Neural progenitor cell (in vitro differentiated cells): ENCODE results near the gene METRNL. TPM values are rescaled to one million over a fixed set of nuclear protein-coding genes. Genes with fewer than 3 reads are reported as not detected.
"Not testable (repeated sequence)": the region's sequence is repeated elsewhere in the genome, so short reads cannot be mapped to it uniquely, and the experiment has no call there.

Experiments
- DNase-seq: peaks from one replicate; pipeline ENCODE4 v3.0.0-alpha.2; 2016; ENCODE audit warnings: low spot score
- H2AFZ ChIP-seq: fragments of 200-600 bp; sonication (generic); replicated peaks from 2 replicates; pipeline ENCODE4 v1.6.1; 2016; ENCODE audit warnings: antibody characterized with exemption
- H3F3A ChIP-seq: fragments of 200-600 bp; sonication (generic); 2 replicates; pipeline ENCODE4 v1.6.1; 2016; ENCODE audit warnings: antibody characterized with exemption, low read depth
- H3K27ac ChIP-seq: fragments of 200-600 bp; sonication (generic); 2 replicates; pipeline ENCODE4 v1.5.1; 2016; ENCODE audit warnings: mild to moderate bottlenecking
- H3K27me3 ChIP-seq: fragments of 200-600 bp; sonication (generic); 2 replicates; pipeline ENCODE4 v1.6.1; 2016; ENCODE audit warnings: mild to moderate bottlenecking, moderate library complexity
- H3K36me3 ChIP-seq: fragments of 200-600 bp; sonication (generic); 2 replicates; pipeline ENCODE4 v1.5.1; 2016
- H3K4me1 ChIP-seq: fragments of 200-600 bp; sonication (generic); 2 replicates; pipeline ENCODE4 v1.6.1; 2016; ENCODE audit warnings: mixed run types
- H3K4me2 ChIP-seq: fragments of 200-600 bp; sonication (generic); 2 replicates; pipeline ENCODE4 v1.6.1; 2016
- H3K4me3 ChIP-seq: fragments of 200-600 bp; sonication (generic); 2 replicates; pipeline ENCODE4 v1.5.1; 2016
- H3K79me2 ChIP-seq: fragments of 200-600 bp; sonication (generic); 2 replicates; pipeline ENCODE4 v1.6.1; 2016; ENCODE audit warnings: low read depth
- H3K9ac ChIP-seq: fragments of 200-600 bp; sonication (generic); 2 replicates; pipeline ENCODE4 v1.6.1; 2016
- H3K9me3 ChIP-seq: fragments of 200-600 bp; sonication (generic); 2 replicates; pipeline ENCODE4 v1.5.1; 2016; ENCODE audit warnings: low read depth
- H4K20me1 ChIP-seq: fragments of 200-600 bp; sonication (generic); 2 replicates; pipeline ENCODE4 v1.6.1; 2016; ENCODE audit warnings: low read depth
- H3K27ac Mint-ChIP-seq: 3 replicates; pipeline ENCODE4 v1.8.0; 2021; ENCODE audit warnings: mixed read lengths
- H3K27me3 Mint-ChIP-seq: 2 replicates; pipeline ENCODE4 v1.8.0; 2022; ENCODE audit warnings: low read depth, mild to moderate bottlenecking, inconsistent platforms, moderate library complexity, mixed read lengths; ENCODE audit not compliant: insufficient read depth
- H3K36me3 Mint-ChIP-seq: 3 replicates; pipeline ENCODE4 v1.8.0; 2021; ENCODE audit warnings: mixed read lengths
- H3K4me1 Mint-ChIP-seq: 3 replicates; pipeline ENCODE4 v1.8.0; 2021; ENCODE audit warnings: mixed read lengths
- H3K4me3 Mint-ChIP-seq: 3 replicates; pipeline ENCODE4 v1.8.0; 2021; ENCODE audit warnings: mild to moderate bottlenecking, moderate library complexity, mixed read lengths
- H3K9me3 Mint-ChIP-seq: 3 replicates; pipeline ENCODE4 v1.8.0; 2020; ENCODE audit warnings: mixed read lengths
- CTCF ChIP-seq: fragments of 200-600 bp; sonication (generic); IDR thresholded peaks from 2 replicates; pipeline ENCODE4 v1.5.1; 2017; ENCODE audit warnings: antibody characterized with exemption, mild to moderate bottlenecking
- EZH2 ChIP-seq: fragments of 200-600 bp; sonication (generic); IDR thresholded peaks from 2 replicates; pipeline ENCODE4 v1.6.1; 2017; ENCODE audit warnings: antibody characterized with exemption, mild to moderate bottlenecking, moderate library complexity
- EZH2phosphoT487 ChIP-seq: fragments of 200-600 bp; sonication (generic); IDR thresholded peaks from 2 replicates; pipeline ENCODE4 v1.6.1; 2017; ENCODE audit warnings: antibody characterized with exemption
- total RNA-seq: library from RNA; depleted of rRNA; stranded (reverse); fragments of >200 nt; gene quantifications from 2 replicates; pipeline ENCODE4 v1.2.3, GENCODE V29; 2015; ENCODE audit warnings: low replicate concordance

METRNL gene
- total RNA-seq, 1 donor from 2014 or later, result 3.6 TPM

DNA sequence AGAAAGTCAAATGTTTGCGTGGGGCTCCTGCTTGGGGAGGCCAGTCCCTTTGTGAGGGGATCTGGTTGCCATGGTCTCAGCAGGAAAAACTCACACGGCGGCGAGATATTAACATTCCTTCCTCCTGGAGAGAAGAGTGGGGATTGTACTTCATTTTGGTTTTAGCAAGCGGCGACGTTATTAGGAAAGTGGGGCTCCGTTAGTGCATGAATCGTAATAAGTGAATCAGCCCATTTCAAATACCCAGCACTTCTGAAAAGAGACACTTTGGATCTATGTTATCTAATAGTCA is 41.6 kb upstream of the METRNL start:
- H3K4me1 ChIP-seq, result peaks cover 8% of the 10 kb centered on the region
- H3K36me3 ChIP-seq, result peaks cover 11% of the 10 kb centered on the region
- H3K9me3 ChIP-seq, result peaks cover 19% of the 10 kb centered on the region
- no peak overlapping the region for H2AFZ ChIP-seq
- no peaks in the 10 kb centered on the region for H3K27me3 ChIP-seq
- H3K9ac ChIP-seq, result no peak overlapping the region
- Mint-ChIP-seq H3K4me1 (peaks cover 30% of the 10 kb centered on the region), H3K27ac (peak overlapping the region; percentile 90), H3K36me3 (peaks cover 57% of the 10 kb centered on the region), H3K4me3 (peak overlapping the region; percentile 4), H3K27me3 (no peaks in the 10 kb centered on the region), H3K9me3 (peaks cover 43% of the 10 kb centered on the region)
- H3K4me2 ChIP-seq, result no peak overlapping the region
- H3K79me2 ChIP-seq, result no peaks in the 10 kb centered on the region
- peaks cover 6% of the 10 kb centered on the region for H3F3A ChIP-seq
- DNase-seq, result no peak
- TF ChIP-seq EZH2 (no peak), CTCF (no peak), EZH2phosphoT487 (no peak)
- H3K27ac ChIP-seq, result peak overlapping the region; percentile 70
- no peak overlapping the region for H3K4me3 ChIP-seq
- H4K20me1 ChIP-seq, result no peaks in the 10 kb centered on the region

DNA sequence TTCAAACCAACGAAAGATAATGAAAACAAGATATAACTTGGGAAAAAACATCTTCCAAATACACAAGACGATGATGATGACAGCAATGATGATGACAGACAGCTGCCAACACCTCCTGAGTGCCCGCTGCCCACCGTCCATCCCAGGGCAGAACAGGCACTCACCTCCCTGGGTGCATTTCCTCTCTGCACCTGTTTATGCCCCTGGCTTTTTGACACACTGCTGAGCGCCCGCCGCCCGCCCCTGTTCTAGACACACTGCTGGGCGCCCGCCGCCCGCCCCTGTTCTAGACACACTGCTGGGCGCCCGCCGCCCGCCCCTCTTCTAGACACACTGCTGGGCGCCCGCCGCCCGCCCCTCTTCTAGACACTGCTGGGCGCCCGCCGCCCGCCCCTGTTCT is 40.4 kb upstream of the METRNL start:
- H3K9ac ChIP-seq, H3K27ac ChIP-seq, H4K20me1 ChIP-seq, DNase-seq, H3K4me3 ChIP-seq, H2AFZ ChIP-seq, H3K27me3 Mint-ChIP-seq, H3K27ac Mint-ChIP-seq, H3K27me3 ChIP-seq, H3K4me3 Mint-ChIP-seq, H3K79me2 ChIP-seq, H3K4me2 ChIP-seq, H3K4me1 ChIP-seq, H3F3A ChIP-seq: not testable (repeated sequence)
- Mint-ChIP-seq H3K36me3 (peaks cover 63% of the 10 kb centered on the region), H3K4me1 (peaks cover 30% of the 10 kb centered on the region), H3K9me3 (peaks cover 50% of the 10 kb centered on the region)
- peaks cover 19% of the 10 kb centered on the region for H3K9me3 ChIP-seq
- H3K36me3 ChIP-seq, result peaks cover 16% of the 10 kb centered on the region

- peaks cover 62% of the 10 kb centered on the region for H3K36me3 Mint-ChIP-seq
- no peak for DNase-seq
- Histone ChIP-seq H3K79me2 (no peaks in the 10 kb centered on the region), H2AFZ (no peak overlapping the region), H4K20me1 (no peaks in the 10 kb centered on the region), H3K36me3 (peaks cover 16% of the 10 kb centered on the region), H3F3A (peaks cover 6% of the 10 kb centered on the region), H3K4me2 (no peak overlapping the region), H3K4me3 (no peak overlapping the region), H3K9me3 (peaks cover 19% of the 10 kb centered on the region), H3K27ac (no peak overlapping the region), H3K27me3 (no peaks in the 10 kb centered on the region), H3K4me1 (peaks cover 8% of the 10 kb centered on the region), H3K9ac (no peak overlapping the region)
- no peak overlapping the region for H3K4me3 Mint-ChIP-seq
- no peak overlapping the region for H3K27ac Mint-ChIP-seq
- peaks cover 21% of the 10 kb centered on the region for H3K4me1 Mint-ChIP-seq
- H3K9me3 Mint-ChIP-seq, result peaks cover 53% of the 10 kb centered on the region
- TF ChIP-seq CTCF (no peak), EZH2phosphoT487 (no peak), EZH2 (no peak)
- H3K27me3 Mint-ChIP-seq, result no peaks in the 10 kb centered on the region
These were observed 38.1 kb upstream of the METRNL start for GRCh38 chr17:83041305-83041704.

- peaks cover 59% of the 10 kb centered on the region for H3K9me3 Mint-ChIP-seq
- no peaks in the 10 kb centered on the region for H4K20me1 ChIP-seq
- H3K4me1 Mint-ChIP-seq, result peaks cover 7% of the 10 kb centered on the region
- DNase-seq, result no peak
- no peak overlapping the region for H3K4me3 Mint-ChIP-seq
- H3K27ac ChIP-seq, result no peak overlapping the region
- peaks cover 16% of the 10 kb centered on the region for H3K36me3 ChIP-seq
- no peak for TF ChIP-seq CTCF
- TF ChIP-seq EZH2phosphoT487, result no peak
- TF ChIP-seq EZH2, result no peak
- H3K9ac ChIP-seq, result no peak overlapping the region
- H3K79me2 ChIP-seq, result no peaks in the 10 kb centered on the region
- H3K27me3 ChIP-seq, result no peaks in the 10 kb centered on the region
- H3K27me3 Mint-ChIP-seq, result no peaks in the 10 kb centered on the region
- no peak overlapping the region for H3K4me2 ChIP-seq
- H3K4me3 ChIP-seq, result no peak overlapping the region
- peaks cover 3% of the 10 kb centered on the region for H3K4me1 ChIP-seq
- no peak overlapping the region for H3K27ac Mint-ChIP-seq
- peaks cover 3% of the 10 kb centered on the region for H3F3A ChIP-seq
- peaks cover 19% of the 10 kb centered on the region for H3K9me3 ChIP-seq
- peaks cover 63% of the 10 kb centered on the region for H3K36me3 Mint-ChIP-seq
- no peak overlapping the region for H2AFZ ChIP-seq
These were observed 36.8 kb upstream of the METRNL start for GRCh38 chr17:83042522-83043158.

- peaks cover 58% of the 10 kb centered on the region for H3K9me3 Mint-ChIP-seq
- H3K36me3 Mint-ChIP-seq, result peaks cover 69% of the 10 kb centered on the region
These were observed 34.9 kb upstream of the METRNL start for GRCh38 chr17:83044479-83044878.

More at GRCh38 chr17:83044479-83044878, 34.9 kb upstream of the METRNL start:
- not testable (repeated sequence) for H3K27ac Mint-ChIP-seq, H3K4me2 ChIP-seq, H3K9ac ChIP-seq, DNase-seq, H3K4me3 ChIP-seq, H3K4me1 Mint-ChIP-seq, H3K4me3 Mint-ChIP-seq, H3K27me3 Mint-ChIP-seq, H3K27me3 ChIP-seq, H4K20me1 ChIP-seq, H2AFZ ChIP-seq, H3K4me1 ChIP-seq, H3K79me2 ChIP-seq, H3F3A ChIP-seq, H3K27ac ChIP-seq
- Histone ChIP-seq H3K9me3 (peaks cover 19% of the 10 kb centered on the region), H3K36me3 (peaks cover 16% of the 10 kb centered on the region)
